T-helper 1 cell treated with Interleukin-12 subunit alpha and Interleukin-12 subunit beta and Interleukin-4 antibody, amounts not matched to agents 30 ng/mL and 1 ng/mL, for 36 hours (primary cell): ENCODE measurements around the gene PITX1. TPM values are rescaled to one million over a fixed set of nuclear protein-coding genes. Genes with fewer than 3 reads are reported as not detected.
"Not testable (repeated sequence)": the region's sequence is repeated elsewhere in the genome, so short reads cannot be mapped to it uniquely, and the experiment has no call there.

Experiments
- intact Hi-C: fragments of 100-400 bp; cut with micrococcal nuclease; formaldehyde crosslinking; loops from one replicate; pipeline ENCODE4 v1.15.1; 2024
- total RNA-seq: library from RNA; stranded (reverse); gene quantifications from 2 replicates; pipeline ENCODE4 v1.2.3, GENCODE V29; 2022

The PITX1 gene
- total RNA-seq, 1 donor from 2014 or later, result 0.51 TPM

DNA sequence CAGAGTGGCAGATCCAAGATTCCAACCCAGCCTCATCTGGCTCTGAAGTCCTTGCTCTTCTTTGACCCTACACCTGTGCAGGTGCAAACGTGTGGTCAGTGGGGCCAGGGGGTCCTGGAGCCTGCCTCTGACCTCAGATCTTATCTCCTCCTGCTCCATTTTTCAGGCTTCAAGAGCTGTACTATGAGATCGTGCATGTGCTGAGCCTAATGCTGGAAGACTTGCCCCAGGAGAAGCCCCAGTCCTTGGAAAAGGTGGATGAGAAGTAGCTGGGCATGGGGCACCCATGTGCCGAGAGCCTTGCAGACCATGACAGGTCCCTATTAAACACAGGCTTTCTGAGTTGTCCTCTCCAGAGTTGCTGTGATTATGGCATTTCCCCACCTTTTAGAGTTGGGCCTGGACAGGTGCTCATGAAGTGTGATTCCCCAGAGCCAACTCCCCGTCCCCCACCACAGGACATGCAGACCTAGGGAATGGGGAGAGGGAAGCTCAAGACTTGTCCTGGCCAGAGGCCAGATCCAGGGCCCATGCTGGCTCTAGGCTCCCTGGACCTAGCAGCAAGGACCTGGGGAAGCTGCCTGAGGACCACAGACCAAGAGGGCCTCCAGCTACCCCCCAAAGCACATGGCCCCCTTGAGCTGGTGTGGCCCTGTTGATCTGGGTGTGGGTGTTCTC lies 22.5 kb downstream of the PITX1 start:
- intact Hi-C loops, result no loop called here

DNA sequence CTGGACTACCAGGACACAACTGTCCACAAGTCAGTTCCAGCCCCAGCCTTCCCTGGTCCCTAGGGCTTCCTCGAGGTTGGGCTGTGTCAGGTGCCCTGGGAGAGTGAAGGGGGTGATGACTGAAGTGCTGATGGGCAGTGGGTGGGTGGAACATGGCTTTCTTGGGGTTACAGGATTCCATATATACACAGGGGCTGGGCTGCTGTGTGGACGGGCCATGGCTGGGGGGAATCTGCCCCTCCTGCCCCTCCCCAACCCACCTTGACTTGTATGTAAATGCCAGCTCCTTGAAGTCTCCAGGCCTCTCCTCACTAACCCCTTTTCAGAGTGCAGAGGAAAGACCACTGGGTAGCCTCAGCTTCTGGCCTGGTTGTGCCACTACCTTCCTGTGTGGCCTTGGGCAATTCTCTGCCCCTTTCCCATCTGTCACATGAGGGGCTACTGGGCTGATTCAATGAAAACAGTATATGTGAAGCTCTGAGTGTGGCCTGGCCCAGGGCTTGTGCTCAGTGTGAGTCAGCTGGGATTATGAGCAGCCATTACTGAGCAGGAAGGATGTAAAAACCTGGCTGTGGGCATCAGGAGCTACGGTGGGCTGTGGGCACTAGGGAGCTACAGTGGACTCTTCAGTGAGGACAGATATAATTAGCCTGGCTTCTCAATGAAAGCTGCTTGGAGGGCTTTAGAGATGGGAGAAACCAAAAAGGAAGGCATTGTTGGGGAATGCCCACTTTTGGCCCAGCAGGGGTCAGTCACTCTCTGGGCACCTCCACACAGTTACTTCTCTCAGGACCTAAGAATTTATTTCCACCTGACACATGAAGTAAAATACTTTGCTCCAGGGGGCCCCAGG lies 23.3 kb downstream of the PITX1 start:
- intact Hi-C loops, result no loop called here

DNA sequence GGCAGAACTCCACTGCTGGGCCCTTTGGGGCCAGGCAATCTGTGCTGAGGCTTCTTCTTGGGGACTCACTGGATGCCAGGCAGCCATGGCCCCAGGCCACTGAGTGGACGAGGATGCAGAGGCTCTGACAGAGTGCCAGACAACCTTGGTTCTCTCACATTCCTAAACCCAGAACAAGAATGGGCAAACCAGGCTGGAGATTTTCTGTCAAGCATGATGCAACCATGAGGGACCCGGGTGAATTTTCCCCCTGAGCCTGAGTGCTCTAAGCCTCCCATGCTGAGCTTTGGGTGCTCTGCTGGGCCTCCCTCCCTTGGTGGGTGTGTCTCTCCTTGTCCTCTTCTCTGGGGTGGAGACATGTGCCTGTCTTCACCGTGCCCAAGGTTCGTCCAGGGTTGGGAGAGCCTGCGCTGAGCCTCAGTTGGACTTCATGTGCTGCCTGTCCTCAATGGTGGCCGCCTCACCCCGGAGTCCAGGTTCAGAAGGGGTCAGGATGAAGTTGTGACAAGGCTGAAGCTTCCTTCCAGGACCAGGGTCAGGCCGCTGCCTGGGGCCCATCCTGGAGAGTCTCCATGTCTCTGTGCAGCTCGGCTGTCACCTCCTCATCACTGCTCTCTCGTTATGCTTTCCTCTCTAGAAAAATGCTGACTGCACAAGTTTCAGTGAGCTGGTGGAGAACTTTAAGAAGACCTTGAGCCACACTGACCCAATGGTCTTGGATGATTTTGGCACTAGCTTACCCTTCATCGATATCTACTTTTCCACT lies 24.1 kb downstream of the PITX1 start:
- intact Hi-C loops, result no loop called here

DNA sequence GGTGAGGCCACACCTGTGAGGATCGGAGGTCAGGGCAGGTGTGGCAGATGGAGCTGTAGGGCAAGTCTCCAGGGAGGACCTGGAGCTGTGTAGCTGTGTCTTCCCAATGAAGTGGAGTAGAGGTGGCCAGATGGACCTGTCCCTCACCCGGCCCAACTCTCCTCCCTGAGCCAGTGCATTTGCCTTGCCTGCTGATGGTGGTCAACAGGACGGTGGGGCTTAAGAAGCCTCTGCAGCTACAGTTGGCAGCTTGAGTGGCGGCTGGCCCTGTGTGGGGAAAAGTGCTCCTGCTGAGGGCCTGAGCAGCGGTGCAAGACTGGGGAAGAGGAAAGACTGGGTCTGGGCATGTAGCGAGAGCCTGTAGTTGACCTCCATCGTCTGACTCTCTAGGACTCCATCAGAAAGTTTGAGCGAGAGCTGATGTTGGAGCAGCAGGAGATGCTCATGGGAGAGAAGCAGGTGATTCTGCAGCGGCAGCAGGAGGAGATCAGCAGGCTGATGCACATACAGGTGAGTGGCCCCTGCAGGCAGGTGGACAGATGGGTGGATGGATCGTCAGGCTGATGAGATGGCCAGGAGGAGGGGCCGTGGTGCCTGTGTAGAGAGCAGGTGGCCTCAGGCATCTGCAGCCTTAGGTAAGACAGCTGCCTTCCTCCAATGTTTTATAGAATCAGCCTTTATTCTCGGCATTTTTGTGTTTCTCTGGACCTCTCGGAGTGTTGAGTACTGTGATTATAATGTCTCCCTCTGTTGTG lies 24.9 kb downstream of the PITX1 start:
- intact Hi-C loops, result no loop called here

DNA sequence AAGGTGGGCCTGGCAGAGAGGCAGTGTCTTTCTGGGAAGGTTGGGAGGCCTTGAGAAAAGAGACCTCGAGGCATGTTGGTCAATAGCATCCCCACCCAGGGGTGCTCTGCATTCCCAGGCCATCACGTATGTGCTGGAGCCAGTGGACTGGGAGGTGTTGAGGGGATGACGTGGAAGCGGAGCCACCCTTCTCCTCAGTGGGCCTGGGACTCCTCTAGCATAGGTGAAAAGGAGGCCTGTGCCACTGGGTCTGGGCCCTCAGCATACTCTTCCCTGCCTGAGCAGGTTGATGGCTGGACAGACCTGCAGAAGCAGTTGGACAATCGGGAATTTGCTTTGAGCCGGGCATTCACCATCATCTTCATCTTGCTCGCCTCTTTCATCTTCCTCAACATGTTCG lies 25.5 kb downstream of the PITX1 start:
- intact Hi-C loops, result no loop called here

DNA sequence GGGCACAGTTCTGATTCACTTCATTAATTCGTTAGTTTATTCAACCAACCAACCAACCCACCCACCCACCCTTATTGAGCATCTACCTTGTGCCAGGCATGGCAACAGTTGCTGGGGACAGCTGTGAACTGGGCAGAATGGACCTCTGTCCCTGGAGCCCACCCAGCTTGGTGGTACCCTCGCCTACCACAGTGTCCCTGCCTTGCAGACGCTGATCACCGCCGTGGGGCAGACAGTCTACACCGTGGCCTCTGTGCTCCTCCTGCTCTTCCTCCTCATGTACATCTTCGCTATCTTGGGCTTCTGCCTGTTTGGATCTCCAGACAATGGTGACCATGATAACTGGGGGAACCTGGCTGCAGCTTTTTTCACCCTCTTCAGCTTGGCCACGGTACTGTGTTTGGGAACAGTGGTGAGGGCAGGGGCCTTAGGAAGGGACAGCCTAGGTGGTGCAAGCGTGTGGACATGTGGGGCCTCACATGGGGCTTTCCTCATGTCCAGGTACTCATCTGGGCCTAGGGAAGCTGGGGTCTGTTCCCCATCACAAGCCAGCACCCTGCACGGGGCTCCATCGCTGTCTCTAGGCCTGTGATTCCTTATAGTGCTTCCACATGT lies 26.2 kb downstream of the PITX1 start:
- intact Hi-C loops, result no loop called here

DNA sequence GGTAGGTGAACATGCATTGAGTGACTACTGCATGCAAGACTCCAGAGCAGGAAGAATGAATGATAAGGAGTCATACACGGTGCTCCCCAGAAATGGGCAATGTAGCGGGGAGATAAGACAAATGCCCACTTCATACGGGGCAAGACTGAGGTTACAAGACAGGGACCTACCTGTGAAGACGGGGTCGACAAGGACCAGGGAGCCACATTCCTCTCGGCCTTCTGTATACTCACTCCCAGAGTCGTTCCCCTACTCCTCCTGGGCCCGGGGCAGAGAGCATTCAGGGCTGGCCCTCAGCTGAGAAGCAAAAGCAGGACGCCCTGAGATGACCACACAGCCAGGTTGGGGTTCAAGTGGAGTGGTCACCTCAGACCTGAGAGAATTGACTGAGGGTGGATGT lies 26.7 kb downstream of the PITX1 start:
- intact Hi-C loops, result no loop called here

DNA sequence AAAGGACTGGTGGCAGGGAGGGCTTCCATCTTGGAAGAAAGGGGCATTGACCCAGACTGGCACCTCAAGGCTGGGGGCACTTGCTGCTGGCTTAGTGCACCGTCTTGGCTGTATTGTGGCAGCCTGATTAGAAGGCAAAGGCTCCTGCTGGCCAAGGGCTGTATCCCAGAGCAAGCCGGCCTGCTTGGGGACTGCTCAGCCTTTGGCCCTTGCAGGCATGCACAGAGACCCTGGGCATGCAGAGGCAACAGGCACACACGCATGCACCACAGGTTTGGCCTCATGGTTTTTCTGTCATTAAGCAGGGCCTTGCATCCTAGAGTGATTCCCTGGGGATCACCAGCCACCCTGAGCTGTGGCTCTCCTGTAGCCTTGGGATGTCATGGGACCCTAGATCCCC lies 29.0 kb downstream of the PITX1 start:
- intact Hi-C loops, result no loop called here

DNA sequence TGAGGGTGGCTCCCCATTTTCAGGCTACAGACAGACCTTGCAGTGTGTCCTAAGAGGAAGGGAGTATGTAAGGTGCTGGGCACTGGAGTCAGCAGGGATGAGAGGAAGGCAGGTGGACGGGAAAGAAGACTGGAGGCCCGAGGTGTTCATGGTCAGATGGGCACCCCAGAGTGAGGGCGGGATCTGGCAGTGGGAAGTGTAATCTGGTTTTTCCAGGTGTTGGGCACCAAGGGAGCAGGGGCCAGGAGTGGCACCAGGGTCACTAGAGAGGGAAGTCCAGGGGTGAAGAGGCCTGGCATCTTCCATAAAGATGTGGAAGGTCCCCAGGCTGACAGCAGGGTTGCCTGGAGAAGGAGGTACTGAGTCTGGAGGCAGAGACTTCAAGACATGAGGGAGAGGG lies 29.7 kb downstream of the PITX1 start:
- intact Hi-C loops, result no loop called here

DNA sequence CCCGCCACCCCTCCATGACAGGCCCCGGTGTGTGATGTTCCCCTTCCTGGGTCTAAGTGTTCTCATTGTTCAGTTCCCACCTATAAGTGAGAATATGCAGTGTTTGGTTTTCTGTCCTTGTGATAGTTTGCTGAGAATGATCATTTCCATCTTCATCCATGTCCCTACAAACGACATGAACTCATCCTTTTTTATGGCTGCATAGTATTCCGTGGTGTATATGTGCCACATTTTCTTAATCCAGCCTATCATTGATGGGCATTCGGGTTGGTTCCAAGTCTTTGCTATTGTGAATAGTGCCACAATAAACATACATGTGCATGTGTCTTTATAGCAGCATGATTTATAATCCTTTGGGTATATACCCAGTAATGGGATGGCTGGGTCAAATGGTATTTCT lies 36.0 kb downstream of the PITX1 start:
- intact Hi-C loops, result not testable (repeated sequence)

DNA sequence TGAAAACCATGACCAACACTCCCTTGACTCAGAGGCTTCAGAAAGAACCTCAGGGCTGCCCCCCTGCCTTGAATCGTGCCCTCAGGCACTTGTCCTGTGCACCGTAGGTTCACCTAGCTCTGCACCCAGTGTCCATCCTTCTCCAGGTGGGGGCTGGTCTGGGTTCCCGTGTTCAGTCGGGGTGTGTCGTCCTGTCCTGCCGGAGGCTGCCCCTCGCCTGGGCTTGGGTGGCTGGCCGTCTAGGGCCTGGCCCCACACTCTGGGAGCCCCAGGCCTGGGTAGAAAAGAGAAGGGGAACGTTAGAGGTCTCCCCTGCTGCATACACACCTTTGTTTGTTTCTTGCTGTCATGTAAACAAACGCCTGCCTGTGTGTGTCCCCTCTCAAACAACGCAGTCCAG lies 37.0 kb downstream of the PITX1 start:
- intact Hi-C loops, result no loop called here

DNA sequence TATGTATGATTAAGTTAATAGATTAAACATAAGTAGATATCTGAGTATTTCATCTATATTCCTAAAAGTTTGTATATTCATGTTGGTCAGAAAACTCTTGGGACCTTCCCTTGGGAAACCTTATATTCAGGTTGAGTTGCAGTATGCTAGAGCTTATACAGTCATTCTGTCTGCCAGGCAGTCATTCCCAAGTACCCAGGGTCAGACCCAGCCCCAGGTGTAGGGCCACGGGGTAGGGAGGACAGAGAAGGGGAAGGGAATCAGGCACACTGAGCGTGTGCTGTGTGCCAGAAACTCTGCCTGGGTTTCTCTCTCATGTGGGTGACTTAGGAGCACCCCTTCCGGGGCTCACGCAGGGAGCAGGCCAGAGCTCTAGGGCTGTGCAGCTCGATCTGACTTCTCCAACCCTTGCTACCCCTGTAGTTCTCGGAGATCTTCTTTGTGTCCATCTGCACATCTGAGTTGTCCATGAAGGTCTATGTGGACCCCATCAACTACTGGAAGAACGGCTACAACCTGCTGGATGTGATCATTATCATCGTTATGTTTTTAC lies 38.1 kb downstream of the PITX1 start:
- intact Hi-C loops, result no loop called here

DNA sequence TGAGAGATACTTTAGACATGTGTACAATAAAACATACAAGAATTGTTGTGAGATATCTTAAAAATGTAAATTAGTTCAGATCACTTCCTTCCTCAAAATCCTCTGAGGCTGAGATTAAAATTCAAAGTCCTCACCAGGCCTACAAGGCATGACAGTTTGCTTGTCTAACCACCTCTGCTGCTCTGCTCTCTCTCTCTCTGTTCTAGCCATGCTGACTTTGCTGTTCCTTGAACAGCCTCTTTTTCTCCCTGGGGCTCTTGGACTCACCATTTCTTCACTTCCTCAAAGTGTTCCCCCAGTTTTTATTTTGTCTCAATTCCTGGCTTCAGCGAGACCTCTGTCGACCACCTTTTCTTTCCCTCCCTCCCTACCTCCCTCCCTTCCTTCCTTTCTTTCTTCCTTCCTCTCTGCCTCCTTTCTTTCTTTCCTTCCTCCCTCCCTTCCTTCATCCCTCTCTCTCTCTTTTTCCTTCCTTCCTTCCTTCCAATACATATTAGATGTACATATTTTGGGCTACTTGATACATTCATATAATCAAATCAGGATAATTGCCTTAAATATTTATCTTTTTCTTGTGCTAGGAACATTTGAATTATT lies 39.4 kb downstream of the PITX1 start:
- intact Hi-C loops, result no loop called here

DNA sequence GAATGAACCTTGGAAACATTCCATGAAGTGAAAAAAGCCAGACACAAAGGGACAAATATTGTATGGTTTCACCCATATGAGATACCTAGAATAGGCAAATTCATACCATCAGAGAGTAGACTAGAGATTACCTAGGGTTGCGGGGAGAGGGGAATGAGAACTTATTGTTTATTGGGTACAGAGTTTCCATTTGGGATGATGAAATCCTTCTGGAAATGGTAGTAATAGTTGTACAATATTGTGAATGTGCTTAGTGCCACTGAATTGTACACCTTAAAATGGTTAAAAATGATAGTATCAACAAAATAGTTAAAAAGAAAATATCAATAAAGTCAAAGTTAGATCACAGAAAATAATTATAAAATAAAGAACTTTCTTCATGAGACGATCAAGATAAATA lies 40.9 kb downstream of the PITX1 start:
- intact Hi-C loops, result no loop called here

DNA sequence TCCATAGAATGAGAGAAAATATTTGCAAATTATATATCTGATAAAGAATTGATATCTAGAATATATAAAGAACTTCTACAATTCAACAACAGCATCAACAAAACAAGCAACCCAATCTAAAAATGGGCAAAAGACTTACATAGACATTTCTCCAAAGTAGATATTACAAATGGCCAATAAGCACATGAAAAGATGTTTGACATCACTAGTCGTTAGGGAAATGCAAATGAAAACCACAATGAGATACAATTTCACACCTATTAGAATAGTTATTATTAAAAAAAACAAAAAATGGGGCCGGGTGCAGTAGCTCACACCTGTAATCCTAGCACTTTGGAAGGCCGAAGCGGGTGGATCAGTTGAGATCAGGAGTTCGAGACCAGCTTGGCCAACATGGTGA lies 41.9 kb downstream of the PITX1 start:
- intact Hi-C loops, result no loop called here

DNA sequence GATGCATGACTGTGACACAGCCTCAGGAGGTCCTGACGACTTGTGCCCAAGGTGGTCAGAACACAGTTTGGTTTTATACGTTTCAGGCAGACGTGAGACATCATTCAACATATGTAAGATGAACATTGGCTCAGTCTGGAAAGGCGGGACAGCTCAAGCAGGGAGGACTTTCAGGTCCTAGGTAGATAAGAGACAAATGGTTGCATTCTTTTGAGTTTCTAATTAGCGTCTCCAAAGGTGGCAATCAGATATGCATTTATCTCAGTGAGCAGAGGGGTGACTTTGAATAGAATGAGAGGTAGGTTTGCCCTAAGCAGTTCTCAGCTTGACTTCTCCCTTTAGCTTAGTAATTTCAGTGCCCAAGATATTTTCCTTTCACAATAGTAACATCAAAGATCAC lies 43.8 kb downstream of the PITX1 start:
- intact Hi-C loops, result not testable (repeated sequence)

DNA sequence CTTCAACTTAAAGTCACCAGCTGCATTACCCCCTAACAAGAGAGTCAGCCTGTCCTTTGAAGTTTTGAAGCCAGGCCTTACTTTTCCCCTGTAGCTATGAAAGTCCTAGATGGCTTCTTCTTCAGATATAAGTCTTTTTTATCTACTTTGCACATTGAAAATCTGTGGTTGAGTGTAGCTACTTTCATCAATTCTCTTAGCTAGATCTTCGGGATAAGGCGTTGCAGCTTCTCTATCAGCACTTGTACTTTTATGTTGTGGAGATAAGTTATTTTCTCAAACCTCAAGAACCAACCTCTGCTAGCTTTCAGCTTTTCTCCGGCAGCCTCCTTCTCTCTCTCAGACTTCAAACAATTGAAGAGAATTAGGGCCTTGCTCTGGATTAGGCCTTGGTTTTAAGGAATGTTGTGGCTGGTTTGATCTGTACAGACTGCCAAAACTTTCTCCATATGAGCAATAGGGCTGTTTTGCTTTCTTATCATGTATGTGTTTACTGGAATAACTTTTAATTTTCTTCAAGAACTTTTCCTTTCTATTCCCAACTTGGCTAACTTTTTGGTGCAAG lies 44.7 kb downstream of the PITX1 start:
- intact Hi-C loops, result no loop called here

DNA sequence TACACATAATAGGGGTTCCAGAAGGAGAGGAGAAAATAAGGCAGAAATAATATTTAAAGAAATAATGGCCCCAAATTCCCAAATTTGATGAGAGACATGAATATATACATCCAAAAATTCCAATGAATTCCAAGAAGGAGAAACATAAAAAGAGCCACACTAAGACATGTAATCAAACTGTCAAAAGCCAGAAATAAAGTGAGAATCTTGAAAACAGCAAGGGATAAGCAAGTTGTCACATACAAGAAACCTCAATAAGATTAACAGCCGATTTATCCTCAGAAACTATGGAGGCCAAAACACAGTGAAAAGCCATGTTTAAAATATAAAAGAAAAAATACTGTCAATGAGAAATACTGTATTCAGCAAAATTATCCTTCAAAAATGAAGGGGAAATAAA lies 51.8 kb downstream of the PITX1 start:
- intact Hi-C loops, result no loop called here

DNA sequence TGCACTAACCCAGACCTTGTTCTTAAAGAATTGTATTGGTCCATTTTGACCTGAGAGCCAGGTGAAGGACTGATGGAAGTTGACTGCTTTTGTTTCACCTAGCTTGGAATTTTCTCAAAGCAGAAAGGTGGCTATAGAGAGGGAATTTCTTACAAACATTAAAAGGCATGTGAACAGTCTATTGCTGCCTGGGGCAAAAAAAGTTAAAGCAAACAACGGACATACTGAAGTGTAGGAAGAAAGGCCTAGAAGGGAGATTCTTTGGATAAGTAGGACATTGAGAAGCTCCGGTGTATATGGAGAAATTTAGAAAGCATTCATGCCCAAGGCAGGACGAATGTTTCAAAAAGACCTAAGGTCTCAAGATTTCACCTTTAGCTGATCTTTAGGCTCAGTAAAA lies 54.6 kb downstream of the PITX1 start:
- intact Hi-C loops, result no loop called here
